NCI-H1092 treated with DMSO at 0.1 percent for 48 hours (cell line): ENCODE results near the gene CTU2.

Experiments
- DNase-seq: peaks from one replicate; lab custom pipeline; 2025; lab: John Stamatoyannopoulos, UW

The CTU2 gene

GRCh38 chr16:88681709-88682451 is 24.4 kb upstream of the CTU2 start:
- DNase-seq, result no peak

GRCh38 chr16:88684569-88685155 is 21.6 kb upstream of the CTU2 start:
- DNase-seq, result no peak

GRCh38 chr16:88685156-88686061 is 20.9 kb upstream of the CTU2 start:
- DNase-seq, result no peak

DNA sequence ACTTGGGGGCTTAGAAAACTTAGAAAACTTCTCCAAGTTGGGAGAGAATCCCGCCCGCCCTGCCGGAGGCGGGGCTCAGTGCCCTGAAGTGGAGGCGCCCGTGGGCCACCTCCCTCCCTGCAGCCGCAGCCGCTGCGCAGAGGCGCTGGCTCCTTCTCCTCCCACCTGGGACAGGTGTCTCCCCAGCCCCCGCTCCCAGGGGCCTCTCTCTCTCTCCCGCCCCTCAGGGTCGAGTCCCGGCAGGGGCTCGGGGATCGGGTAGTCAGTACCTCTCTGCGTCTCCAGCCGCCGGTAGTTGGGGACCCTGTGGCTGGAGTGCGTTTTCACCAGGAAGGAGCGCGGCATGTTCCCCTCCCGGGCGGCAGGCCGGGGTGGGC is 20.3 kb upstream of the CTU2 start:
- no peak for DNase-seq

DNA sequence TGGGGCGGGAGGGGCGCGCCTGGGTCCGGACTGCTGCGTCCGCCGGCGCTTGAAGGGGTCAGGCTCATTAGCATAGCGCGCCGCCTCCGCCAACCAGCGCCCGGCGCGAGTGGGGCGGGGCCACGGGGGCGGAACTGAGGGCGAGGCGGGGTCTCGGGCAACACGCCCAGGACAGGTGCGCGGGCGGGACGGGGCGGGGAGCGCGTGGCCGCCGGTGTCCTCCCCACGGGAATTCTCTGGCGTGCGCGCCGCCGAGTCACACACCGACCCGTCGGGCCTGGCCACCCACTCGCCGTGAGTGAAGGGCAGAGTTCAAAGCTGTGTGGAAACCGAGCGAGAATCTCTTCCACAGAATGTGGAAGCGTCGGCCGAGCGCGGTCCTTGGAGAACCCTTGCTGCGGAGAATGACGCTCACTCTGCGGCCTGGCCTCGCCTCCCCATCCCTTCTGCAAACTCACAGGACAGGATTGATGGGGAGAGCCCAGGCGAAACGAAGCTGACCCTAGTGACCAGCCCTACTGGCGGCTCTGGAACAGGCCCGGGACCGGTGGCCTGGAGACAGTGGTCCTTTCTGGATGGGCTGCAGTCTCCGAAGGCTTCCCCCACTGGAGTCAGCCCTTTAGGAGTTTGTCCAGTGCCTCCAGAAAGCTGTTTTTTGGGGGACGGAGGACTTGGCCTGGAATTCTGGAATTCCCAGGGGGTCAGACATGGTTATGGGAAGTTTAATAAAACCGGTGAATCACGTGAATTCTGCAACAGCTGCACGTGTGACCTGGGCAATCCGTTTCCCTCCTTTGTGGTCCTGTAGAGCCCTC is 19.7 kb upstream of the CTU2 start, which contains the start of gene SNAI3:
TSS of gene SNAI3 (minus strand) at position 69 of the 815 bp plus-strand sequence. CDS start 101 bp downstream, outside the sequence.
- DNase-seq, result peak; percentile 48

- DNase-seq, result no peak
These were observed 19.1 kb upstream of the CTU2 start for GRCh38 chr16:88687254-88687576.

GRCh38 chr16:88687676-88688012 is 18.7 kb upstream of the CTU2 start:
- no peak for DNase-seq

DNA sequence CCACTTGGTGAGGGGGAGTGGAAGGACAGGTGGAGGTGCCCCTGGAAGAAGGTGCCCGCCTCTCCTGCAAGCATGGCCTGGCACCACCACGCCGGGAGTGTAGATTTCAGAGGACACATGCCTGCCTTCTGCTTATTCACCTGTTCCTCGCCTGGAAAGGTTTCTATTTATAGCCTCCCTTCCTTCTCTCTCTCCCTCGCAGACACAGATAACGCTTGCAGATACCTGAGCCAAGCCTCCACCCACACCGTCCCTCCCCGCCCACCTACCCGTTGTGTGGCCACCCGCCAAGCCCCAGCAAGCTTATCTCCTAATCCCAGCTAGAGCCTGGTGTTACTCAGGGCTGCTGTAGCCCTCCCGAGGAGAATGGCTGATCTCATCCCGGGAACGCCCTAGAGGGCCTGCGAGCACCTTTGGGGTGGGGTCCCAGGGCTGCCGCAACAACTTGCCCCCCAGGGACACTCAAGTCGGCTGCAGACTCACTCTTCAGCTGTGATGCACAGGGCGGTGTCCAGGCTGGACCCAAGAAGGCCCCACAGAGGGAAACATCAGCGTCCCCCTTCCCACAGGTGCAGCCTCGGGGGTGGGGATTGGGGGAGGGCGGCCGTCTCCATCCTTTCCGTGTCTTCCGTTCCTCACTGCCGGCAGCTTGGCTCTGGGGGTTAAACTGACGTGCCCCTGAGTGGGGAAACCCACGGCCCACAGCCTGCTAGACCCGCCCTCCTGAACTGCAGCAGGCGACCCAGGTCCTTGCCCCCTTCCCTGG is 18.1 kb upstream of the CTU2 start:
- DNase-seq, result peak; percentile 33

- DNase-seq, result no peak
These were observed 15.8 kb upstream of the CTU2 start for GRCh38 chr16:88690341-88691128.

DNA sequence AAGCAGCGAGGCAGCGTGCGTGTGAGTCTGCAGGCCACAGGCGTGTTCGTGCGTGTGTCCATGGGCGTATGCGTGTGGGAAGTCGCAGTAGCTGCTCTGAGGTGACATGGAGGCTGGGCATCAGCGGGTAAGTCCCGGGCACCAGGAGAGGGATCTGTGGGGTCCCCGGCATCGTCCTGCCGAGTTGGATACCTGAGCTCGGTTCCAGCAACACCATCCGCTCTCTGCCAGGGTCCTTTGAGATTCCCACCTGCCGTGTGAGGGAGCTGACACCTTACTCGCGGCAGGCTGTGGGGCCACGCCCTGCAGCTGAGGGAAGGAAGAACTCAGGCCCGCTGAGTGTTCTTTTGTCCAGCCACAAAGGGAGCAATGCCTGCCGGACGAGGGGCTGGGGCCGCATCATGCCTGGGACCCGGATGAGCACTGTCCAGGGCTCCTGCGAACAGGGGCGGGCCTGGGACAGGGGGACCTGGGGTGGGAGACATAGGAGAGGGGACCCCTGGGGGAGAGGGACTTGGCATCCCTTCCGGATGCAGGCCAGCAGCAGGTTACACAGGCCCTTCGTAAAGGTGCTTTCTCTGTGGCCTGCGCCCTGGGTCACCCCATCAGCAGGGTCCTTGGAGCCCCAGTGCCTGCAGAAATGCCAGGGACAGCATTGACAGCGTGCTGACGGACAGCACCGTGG is 15.0 kb upstream of the CTU2 start:
- no peak for DNase-seq

- DNase-seq, result no peak
These were observed 14.3 kb upstream of the CTU2 start for GRCh38 chr16:88691924-88692560.

DNA sequence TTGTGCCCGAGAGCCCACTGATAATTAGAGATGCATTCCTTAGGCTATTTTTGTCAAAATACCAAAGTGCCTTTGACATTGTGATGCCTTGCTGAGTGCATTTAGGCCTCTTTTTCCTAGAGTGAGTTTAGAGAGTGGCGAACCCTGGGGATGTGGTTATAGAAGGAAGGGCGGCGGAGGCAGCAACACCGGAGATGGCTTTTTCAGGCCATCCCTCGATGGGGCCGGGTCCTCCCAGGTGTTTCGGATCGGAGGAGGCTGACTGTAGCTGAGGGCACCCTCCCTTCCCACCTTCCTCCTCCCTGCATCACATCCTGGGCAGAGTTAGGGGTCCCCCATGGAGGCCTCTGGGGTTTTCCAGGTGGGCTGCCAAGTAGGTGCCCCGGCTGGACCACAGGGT is 13.4 kb upstream of the CTU2 start:
- no peak for DNase-seq

DNA sequence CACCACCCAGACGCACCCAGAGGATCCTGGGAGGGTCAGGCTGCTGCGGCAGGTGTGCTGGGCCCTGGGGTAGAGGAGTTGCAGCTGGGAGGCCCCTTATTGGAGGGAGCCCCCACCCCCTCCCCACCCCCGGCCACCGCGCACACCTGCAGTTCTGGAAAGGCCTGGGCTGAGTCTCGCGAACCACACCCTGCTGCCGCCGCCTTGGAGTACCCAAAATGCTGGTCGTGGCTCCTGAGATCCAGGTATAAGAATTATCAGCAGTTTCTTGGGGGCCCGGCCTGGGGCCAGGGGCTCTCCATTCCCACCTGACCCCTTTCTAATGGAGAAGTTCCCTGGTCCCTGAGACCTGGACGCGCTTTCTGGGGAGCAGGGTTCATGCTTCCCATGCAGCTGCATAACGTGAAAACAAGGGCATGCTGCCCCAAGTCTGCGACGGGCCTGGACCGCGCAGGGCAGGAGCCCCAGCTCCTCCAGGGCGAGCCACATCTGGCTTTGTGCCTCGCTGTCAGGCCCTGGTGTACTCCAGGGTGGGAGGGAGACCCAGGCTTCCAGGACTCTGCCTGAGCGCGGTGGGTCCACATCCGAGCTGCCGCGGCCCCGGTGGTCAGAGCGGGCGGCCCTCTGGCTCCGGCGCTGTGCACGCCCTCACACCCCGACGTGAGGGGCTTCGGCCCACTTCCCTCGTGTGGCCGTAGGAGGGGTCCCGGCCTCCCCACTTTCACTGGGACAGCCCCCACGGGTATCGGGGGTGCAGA is 12.7 kb upstream of the CTU2 start:
- no peak for DNase-seq

GRCh38 chr16:88694221-88695087 is 11.8 kb upstream of the CTU2 start:
- DNase-seq, result no peak

DNA sequence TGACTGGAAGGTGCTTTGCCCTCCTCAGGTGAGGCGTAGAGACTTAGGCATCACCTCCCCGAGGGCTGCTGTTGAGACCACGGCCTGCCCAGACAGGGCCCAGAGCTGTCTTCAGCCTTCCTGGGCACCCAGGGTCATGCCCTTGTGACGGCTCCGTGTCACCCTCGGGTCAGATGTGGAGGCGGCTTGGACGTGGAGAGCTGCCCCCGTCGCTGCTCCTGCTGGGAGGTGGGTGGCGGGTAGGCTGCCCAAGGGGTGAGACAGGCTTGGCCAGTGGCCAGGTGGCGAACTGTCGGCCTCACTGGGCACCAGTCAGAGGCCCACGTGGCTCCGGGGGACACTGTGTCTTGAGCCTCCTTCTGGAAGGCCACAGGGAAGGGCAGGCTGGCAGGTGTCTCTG is 11.1 kb upstream of the CTU2 start:
- DNase-seq, result no peak

DNA sequence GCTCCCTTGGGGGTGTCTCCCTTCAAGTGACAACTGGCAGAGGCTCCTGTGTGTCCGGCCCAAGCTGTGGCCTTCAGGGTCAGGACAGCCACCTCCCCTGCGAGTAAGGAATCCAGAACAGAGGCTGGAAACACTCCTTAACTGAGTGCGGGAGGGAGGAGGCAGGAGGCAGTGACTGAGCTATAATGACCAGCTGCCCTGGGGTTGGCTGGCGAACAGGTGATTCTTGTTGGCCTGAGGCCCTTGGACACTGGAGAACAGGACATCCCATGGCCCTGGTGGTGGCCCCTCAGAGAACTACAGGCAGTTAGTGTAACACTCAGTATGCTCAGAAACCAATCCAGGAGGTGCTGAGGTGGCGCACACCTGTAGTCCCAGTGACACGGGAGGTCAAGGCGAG is 10.6 kb upstream of the CTU2 start:
- no peak for DNase-seq

DNA sequence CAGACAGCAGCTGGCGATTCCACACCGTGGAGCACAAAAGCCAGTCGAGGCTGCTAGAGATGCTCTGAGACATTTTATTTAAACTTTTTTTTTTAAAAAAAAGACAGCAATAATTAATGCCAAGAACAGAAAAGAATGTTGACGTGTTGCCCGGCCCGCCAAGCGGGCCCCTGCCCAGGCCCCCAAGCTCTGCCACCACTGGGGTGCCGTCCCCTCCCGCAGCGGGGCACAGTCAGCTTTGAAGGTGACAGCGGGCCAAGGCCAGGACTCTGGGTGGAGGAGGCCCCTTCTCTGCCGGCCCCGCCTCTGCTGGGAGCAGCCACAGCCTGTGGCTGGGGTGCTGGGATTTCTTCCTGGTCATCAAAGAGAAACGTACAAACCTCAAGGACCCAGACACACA is 9.9 kb upstream of the CTU2 start:
- no peak for DNase-seq
